ENCODE results near the gene SLC48A1. TPM values are rescaled to one million over a fixed set of nuclear protein-coding genes. Genes with fewer than 3 reads are reported as not detected.

Gene SLC48A1
- total RNA-seq, 2 experiments from 2014 or later = 4.5 to 5.8 TPM

- CTCF ChIA-PET = no interaction called here
- Histone ChIP-seq H3K4me3 (ENCODE audit: low read length) (no peak overlapping the region), H3K9me3 (ENCODE audit: control insufficient read depth in 1 of 2, insufficient read depth in 1 of 2, low read length in 2 of 2) (no peaks in the 10 kb centered on the region), H3K27ac (ENCODE audit: low read depth in 1 of 2, low read length in 2 of 2) (no peak overlapping the region), H3K36me3 (ENCODE audit: insufficient read depth, low read length) (no peaks in the 10 kb centered on the region), H3K4me1 (ENCODE audit: insufficient read depth, low read length) (no peaks in the 10 kb centered on the region), H3K27me3 (ENCODE audit: control insufficient read depth in 1 of 2, insufficient read depth in 2 of 2, low read length in 2 of 2) (no peaks in the 10 kb centered on the region)
- no peak for TF ChIP-seq CTCF (IDR thresholded peaks at IDR 0.05)
- no peaks in the 10 kb centered on the region for H3K4me1 Mint-ChIP-seq (ENCODE audit: low read depth)
- POLR2A ChIA-PET = no interaction called here
- ATAC-seq (ENCODE audit: poor library complexity) (no peak), DNase-seq (no peak)
- no peaks in the 10 kb centered on the region for H3K36me3 Mint-ChIP-seq (ENCODE audit: low read depth)
- intact Hi-C loops (cut with DNase I, micrococcal nuclease) = no loop called here
- no peaks in the 10 kb centered on the region for H3K9me3 Mint-ChIP-seq
- H3K27me3 Mint-ChIP-seq = no peaks in the 10 kb centered on the region
- no peak overlapping the region for H3K4me3 Mint-ChIP-seq
- H3K27ac Mint-ChIP-seq = no peak overlapping the region
Observed at GRCh38 chr12:47729233-47729632, 43.8 kb upstream of the SLC48A1 start.

GRCh38 chr12:47730341-47730744 is 42.7 kb upstream of the SLC48A1 start:
- POLR2A ChIA-PET = no interaction called here

GRCh38 chr12:47731723-47732122 is 41.3 kb upstream of the SLC48A1 start:
- intact Hi-C loops (cut with DNase I, micrococcal nuclease) = no loop called here
- H3K36me3 Mint-ChIP-seq (ENCODE audit: low read depth) = no peaks in the 10 kb centered on the region
- POLR2A ChIA-PET = no interaction called here

More at GRCh38 chr12:47730341-47730744, 42.7 kb upstream of the SLC48A1 start:
- DNase-seq = no peak
- H3K36me3 ChIP-seq (ENCODE audit: insufficient read depth, low read length) = no peaks in the 10 kb centered on the region
- no peak overlapping the region for H3K27ac ChIP-seq (ENCODE audit: low read depth in 1 of 2, low read length in 2 of 2)
- H3K36me3 Mint-ChIP-seq (ENCODE audit: low read depth) = no peaks in the 10 kb centered on the region
- no peak for ATAC-seq (ENCODE audit: poor library complexity)
- no peaks in the 10 kb centered on the region for H3K4me1 ChIP-seq (ENCODE audit: insufficient read depth, low read length)
- CTCF ChIA-PET = no interaction called here
- no peak for TF ChIP-seq CTCF (IDR thresholded peaks at IDR 0.05)
- H3K4me3 Mint-ChIP-seq = no peak overlapping the region
- no peak overlapping the region for H3K4me3 ChIP-seq (ENCODE audit: low read length)
- H3K4me1 Mint-ChIP-seq (ENCODE audit: low read depth) = no peaks in the 10 kb centered on the region
- no peak overlapping the region for H3K27ac Mint-ChIP-seq
- intact Hi-C loops (cut with DNase I, micrococcal nuclease) = no loop called here
- no peaks in the 10 kb centered on the region for H3K9me3 ChIP-seq (ENCODE audit: control insufficient read depth in 1 of 2, insufficient read depth in 1 of 2, low read length in 2 of 2)
- H3K9me3 Mint-ChIP-seq = no peaks in the 10 kb centered on the region
- H3K27me3 ChIP-seq (ENCODE audit: control insufficient read depth in 1 of 2, insufficient read depth in 2 of 2, low read length in 2 of 2) = no peaks in the 10 kb centered on the region
- no peaks in the 10 kb centered on the region for H3K27me3 Mint-ChIP-seq

More at GRCh38 chr12:47731723-47732122, 41.3 kb upstream of the SLC48A1 start:
- Histone ChIP-seq H3K27me3 (ENCODE audit: control insufficient read depth in 1 of 2, insufficient read depth in 2 of 2, low read length in 2 of 2) (no peaks in the 10 kb centered on the region), H3K9me3 (ENCODE audit: control insufficient read depth in 1 of 2, insufficient read depth in 1 of 2, low read length in 2 of 2) (no peaks in the 10 kb centered on the region), H3K4me3 (ENCODE audit: low read length) (no peak overlapping the region), H3K27ac (ENCODE audit: low read depth in 1 of 2, low read length in 2 of 2) (no peak overlapping the region), H3K36me3 (ENCODE audit: insufficient read depth, low read length) (no peaks in the 10 kb centered on the region), H3K4me1 (ENCODE audit: insufficient read depth, low read length) (peaks cover 7% of the 10 kb centered on the region)
- H3K27ac Mint-ChIP-seq = no peak overlapping the region
- no peak for DNase-seq
- H3K27me3 Mint-ChIP-seq = no peaks in the 10 kb centered on the region
- no peak for ATAC-seq (ENCODE audit: poor library complexity)
- no peak overlapping the region for H3K4me3 Mint-ChIP-seq
- no peak for TF ChIP-seq CTCF (IDR thresholded peaks at IDR 0.05)
- H3K4me1 Mint-ChIP-seq (ENCODE audit: low read depth) = no peaks in the 10 kb centered on the region
- no peaks in the 10 kb centered on the region for H3K9me3 Mint-ChIP-seq
- CTCF ChIA-PET = no interaction called here
